GM19395 (cell line): Measurements from ENCODE around the gene ACADSB.

Experiments used
- ATAC-seq: cut with Tn5 transposase; IDR thresholded peaks from one replicate; pipeline ENCODE4 v1.9.1; 2021; ENCODE audit warnings: mild to moderate bottlenecking, moderate library complexity; ENCODE audit not compliant: unreplicated experiment

Gene ACADSB

GRCh38 chr10:123093489-123093888, 84.7 kb downstream of the ACADSB start:
- no peak for ATAC-seq

GRCh38 chr10:123096452-123096851, 87.6 kb downstream of the ACADSB start:
- no peak for ATAC-seq

GRCh38 chr10:123097039-123097438, 88.2 kb downstream of the ACADSB start:
- ATAC-seq = no peak

GRCh38 chr10:123100030-123100762, 91.4 kb downstream of the ACADSB start:
- ATAC-seq = no peak

GRCh38 chr10:123101872-123102271, 93.1 kb downstream of the ACADSB start:
- no peak for ATAC-seq

- no peak for ATAC-seq
Measured at GRCh38 chr10:123102673-123103072, 93.9 kb downstream of the ACADSB start.

- no peak for ATAC-seq
Measured at GRCh38 chr10:123103944-123104343, 95.1 kb downstream of the ACADSB start.
